A673 (cell line): Measurements from ENCODE around the gene GOLGA3. TPM values are rescaled to one million over a fixed set of nuclear protein-coding genes. Genes with fewer than 3 reads are reported as not detected.

Source experiments
- BruUV-seq: library from RNA; stranded (reverse); fragments of 400-500 nt; replicated peaks from 2 replicates; lab custom pipeline; 2021; lab: Mats Ljungman, UMichigan
- CTCF ChIA-PET: fragments of 300-600 bp; sonication (Branson Sonifier 250); formaldehyde crosslinking; loops from one replicate; lab custom pipeline; 2022; ENCODE audit warnings: antibody characterized with exemption; lab: Charles Lee
- POLR2A ChIA-PET: fragments of 300-600 bp; sonication (Branson Sonifier 250); formaldehyde crosslinking; loops from one replicate; lab custom pipeline; 2022; ENCODE audit warnings: antibody characterized with exemption; ENCODE audit not compliant: low non-redundant PET; lab: Charles Lee
- DNase-seq: peaks from one replicate; pipeline ENCODE4 v3.0.0-alpha.2; 2015; ENCODE audit warnings: low spot score
- H3K27ac ChIP-seq: fragments of 200-600 bp; sonication (generic); 2 replicates; pipeline ENCODE4 v1.5.1; 2016; ENCODE audit warnings: mixed run types, low read depth, mild to moderate bottlenecking, mixed read lengths, antibody characterized with exemption, low read length; ENCODE audit not compliant: poor library complexity, severe bottlenecking
- H3K27me3 ChIP-seq: fragments of 200-600 bp; sonication (generic); replicated peaks from 2 replicates; pipeline ENCODE4 v1.6.1; 2017; ENCODE audit warnings: mixed run types, low read depth, mild to moderate bottlenecking, mixed read lengths, antibody characterized with exemption, low read length; ENCODE audit not compliant: insufficient read depth, poor library complexity
- H3K36me3 ChIP-seq: fragments of 200-600 bp; sonication (generic); 2 replicates; pipeline ENCODE4 v1.6.1; 2016; ENCODE audit warnings: mixed run types, mild to moderate bottlenecking, mixed read lengths, antibody characterized with exemption, low read length; ENCODE audit not compliant: insufficient read depth, poor library complexity, severe bottlenecking
- H3K4me1 ChIP-seq: fragments of 200-600 bp; sonication (generic); 2 replicates; pipeline ENCODE4 v1.6.1; 2017; ENCODE audit warnings: mixed run types, mild to moderate bottlenecking, mixed read lengths, antibody characterized with exemption, low read length; ENCODE audit not compliant: insufficient read depth, poor library complexity, severe bottlenecking
- H3K4me3 ChIP-seq: fragments of 200-600 bp; sonication (generic); 2 replicates; pipeline ENCODE4 v1.5.1; 2016; ENCODE audit warnings: low read depth, mixed run types, mild to moderate bottlenecking, mixed read lengths, low read length; ENCODE audit not compliant: poor library complexity, severe bottlenecking
- H3K9me3 ChIP-seq: fragments of 200-600 bp; sonication (generic); 2 replicates; pipeline ENCODE4 v1.6.1; 2016; ENCODE audit warnings: mixed run types, low read depth, mild to moderate bottlenecking, mixed read lengths, antibody characterized with exemption, low read length; ENCODE audit not compliant: poor library complexity, severe bottlenecking
- CTCF ChIP-seq: fragments of 300-800, 200-600 bp; sonication (generic); conservative IDR thresholded peaks from 2 replicates; pipeline ENCODE4 v1.5.1; 2017; ENCODE audit warnings: low read depth, mild to moderate bottlenecking, antibody characterized with exemption, low read length, moderate library complexity, mixed read lengths
- EZH2 ChIP-seq: fragments of 200-600 bp; sonication (generic); IDR thresholded peaks from 2 replicates; pipeline ENCODE4 v1.6.1; 2017; ENCODE audit warnings: borderline replicate concordance, low read depth, mild to moderate bottlenecking, mixed read lengths, antibody characterized with exemption, low read length; ENCODE audit not compliant: poor library complexity, severe bottlenecking
- intact Hi-C: fragments of 100-400 bp; cut with micrococcal nuclease; formaldehyde crosslinking; loops from one replicate; pipeline ENCODE4 v1.10.0; 2022; ENCODE audit not compliant: unreplicated experiment
- total RNA-seq: library from RNA; stranded (reverse); gene quantifications from 2 replicates; pipeline ENCODE4 v1.2.3, GENCODE V29; 2021

Gene GOLGA3
- total RNA-seq, 1 experiment from 2014 or later: 58.4 TPM

- ChIA-PET CTCF (no interaction called here), POLR2A (no interaction called here)
- H3K4me1 ChIP-seq: no peaks in the 10 kb centered on the region
- H3K27ac ChIP-seq: no peak overlapping the region
- intact Hi-C loops: no loop called here
- no peak for DNase-seq
- no peak overlapping the region for H3K4me3 ChIP-seq
- no peaks in the 10 kb centered on the region for H3K27me3 ChIP-seq
- H3K36me3 ChIP-seq: peaks cover 25% of the 10 kb centered on the region
- TF ChIP-seq CTCF (no peak), EZH2 (no peak)
- H3K9me3 ChIP-seq: no peaks in the 10 kb centered on the region
- no TSS peak for BruUV-seq
These were observed 39.6 kb downstream of the GOLGA3 start for GRCh38 chr12:132789099-132789471.

GRCh38 chr12:132788375-132789098, 40.1 kb downstream of the GOLGA3 start:
- Histone ChIP-seq H3K9me3 (no peaks in the 10 kb centered on the region), H3K4me3 (no peak overlapping the region), H3K4me1 (no peaks in the 10 kb centered on the region), H3K27me3 (no peaks in the 10 kb centered on the region), H3K36me3 (peaks cover 24% of the 10 kb centered on the region), H3K27ac (no peak overlapping the region)
- intact Hi-C loops: no loop called here
- ChIA-PET POLR2A (no interaction called here), CTCF (no interaction called here)
- DNase-seq: no peak
- no peak for TF ChIP-seq EZH2
- TF ChIP-seq CTCF: no peak
- no TSS peak for BruUV-seq

GRCh38 chr12:132787877-132788276, 40.8 kb downstream of the GOLGA3 start:
- peaks cover 24% of the 10 kb centered on the region for H3K36me3 ChIP-seq
- no peaks in the 10 kb centered on the region for H3K4me1 ChIP-seq
- H3K4me3 ChIP-seq: no peak overlapping the region
- no peak overlapping the region for H3K27ac ChIP-seq
- no peaks in the 10 kb centered on the region for H3K9me3 ChIP-seq
- intact Hi-C loops: no loop called here
- ChIA-PET CTCF (no interaction called here), POLR2A (no interaction called here)
- no peak for TF ChIP-seq CTCF
- no peak for TF ChIP-seq EZH2
- DNase-seq: no peak
- no peaks in the 10 kb centered on the region for H3K27me3 ChIP-seq
- BruUV-seq: no TSS peak
